GM23338 (cell line): Measurements from ENCODE around the gene OR2H1. TPM values are rescaled to one million over a fixed set of nuclear protein-coding genes. Genes with fewer than 3 reads are reported as not detected.

Experiments used
- ATAC-seq: fragments of 200-7000 bp; cut with Tn5 transposase; 3 replicates; pipeline ENCODE4 v1.9.1; 2020
- DNase-seq: peaks from one replicate; pipeline ENCODE4 v3.0.0-alpha.2; 2015; ENCODE audit warnings: low spot score
- H2AFZ ChIP-seq: fragments of 200-600 bp; sonication (generic); 2 replicates; pipeline ENCODE4 v1.8.0; 2016; ENCODE audit warnings: antibody characterized with exemption, mild to moderate bottlenecking, moderate library complexity
- H3F3A ChIP-seq: fragments of 200-600 bp; sonication (generic); replicated peaks from 2 replicates; pipeline ENCODE4 v1.8.0; 2017; ENCODE audit warnings: antibody characterized with exemption, mixed run types, low read depth
- H3K27ac ChIP-seq: fragments of 200-600 bp; sonication (generic); 2 replicates; pipeline ENCODE4 v1.6.1; 2016; ENCODE audit warnings: low read depth
- H3K27me3 ChIP-seq: fragments of 200-600 bp; sonication (generic); 2 replicates; pipeline ENCODE4 v1.8.0; 2016; ENCODE audit warnings: mild to moderate bottlenecking, mixed run types, moderate library complexity; ENCODE audit not compliant: insufficient read depth
- H3K36me3 ChIP-seq: fragments of 200-600 bp; sonication (generic); 2 replicates; pipeline ENCODE4 v1.8.0; 2016; ENCODE audit warnings: mild to moderate bottlenecking; ENCODE audit not compliant: insufficient read depth
- H3K4me1 ChIP-seq: fragments of 200-600 bp; sonication (generic); 2 replicates; pipeline ENCODE4 v1.8.0; 2016; ENCODE audit warnings: mild to moderate bottlenecking, moderate library complexity; ENCODE audit not compliant: insufficient read depth
- H3K4me2 ChIP-seq: fragments of 200-600 bp; sonication (generic); 2 replicates; pipeline ENCODE4 v1.7.1; 2017; ENCODE audit warnings: mixed run types
- H3K4me3 ChIP-seq: fragments of 200-600 bp; sonication (generic); 2 replicates; pipeline ENCODE4 v1.6.1; 2016; ENCODE audit warnings: mixed run types
- H3K79me2 ChIP-seq: fragments of 200-600 bp; sonication (generic); replicated peaks from 2 replicates; pipeline ENCODE4 v1.8.0; 2017; ENCODE audit warnings: mild to moderate bottlenecking; ENCODE audit not compliant: insufficient read depth
- H3K9me2 ChIP-seq: fragments of 200-600 bp; sonication (generic); 2 replicates; pipeline ENCODE4 v1.8.0; 2017; ENCODE audit not compliant: insufficient read depth
- H4K20me1 ChIP-seq: fragments of 200-600 bp; sonication (generic); replicated peaks from 2 replicates; pipeline ENCODE4 v1.8.0; 2017; ENCODE audit warnings: mild to moderate bottlenecking; ENCODE audit not compliant: insufficient read depth
- H3K27ac Mint-ChIP-seq: 2 replicates; pipeline ENCODE4 v1.8.0; 2020; ENCODE audit warnings: inconsistent platforms, mild to moderate bottlenecking, moderate library complexity, mixed read lengths
- H3K27me3 Mint-ChIP-seq: 3 replicates; pipeline ENCODE4 v1.8.0; 2022; ENCODE audit warnings: low read depth, mild to moderate bottlenecking, moderate library complexity, mixed read lengths, inconsistent platforms; ENCODE audit not compliant: insufficient read depth, poor library complexity
- H3K36me3 Mint-ChIP-seq: 3 replicates; pipeline ENCODE4 v1.8.0; 2021; ENCODE audit warnings: low read depth, mild to moderate bottlenecking, inconsistent platforms, moderate library complexity, mixed read lengths
- H3K4me1 Mint-ChIP-seq: 3 replicates; pipeline ENCODE4 v1.8.0; 2020; ENCODE audit warnings: mild to moderate bottlenecking, inconsistent platforms, mixed read lengths
- H3K4me3 Mint-ChIP-seq: 3 replicates; pipeline ENCODE4 v1.8.0; 2021; ENCODE audit warnings: moderate library complexity, mild to moderate bottlenecking, inconsistent platforms, mixed read lengths
- H3K9me3 Mint-ChIP-seq: 3 replicates; pipeline ENCODE4 v1.8.0; 2020; ENCODE audit warnings: moderate library complexity, mild to moderate bottlenecking, inconsistent platforms, mixed read lengths
- ETS1 ChIP-seq: IDR thresholded peaks from 2 replicates; pipeline ENCODE4 v1.6.1; 2016; ENCODE audit warnings: antibody characterized with exemption
- JUNB ChIP-seq: IDR thresholded peaks from one replicate; pipeline ENCODE4 v1.6.1; 2016; ENCODE audit warnings: antibody characterized with exemption; ENCODE audit not compliant: unreplicated experiment
- NANOG ChIP-seq: IDR thresholded peaks from 2 replicates; pipeline ENCODE4 v1.6.1; 2016; ENCODE audit warnings: antibody characterized with exemption, borderline replicate concordance
- POLR2AphosphoS5 ChIP-seq: IDR thresholded peaks from 2 replicates; pipeline ENCODE4 v1.6.1; 2016; ENCODE audit warnings: antibody characterized with exemption, low read depth
- REST ChIP-seq: IDR thresholded peaks from one replicate; pipeline ENCODE4 v1.6.1; 2018; ENCODE audit warnings: antibody characterized with exemption; ENCODE audit not compliant: unreplicated experiment
- STAT1 ChIP-seq: IDR thresholded peaks from one replicate; pipeline ENCODE4 v1.6.1; 2016; ENCODE audit warnings: antibody characterized with exemption; ENCODE audit not compliant: unreplicated experiment
- ZNF114 ChIP-seq: fragments of 250-450 bp; sonication (Bioruptor Pico); IDR thresholded peaks from 2 replicates; pipeline ENCODE4 v1.5.0; 2020; ENCODE audit warnings: mild to moderate bottlenecking, moderate library complexity
- ZNF331 ChIP-seq: fragments of 250-450 bp; sonication (Bioruptor Pico); IDR thresholded peaks from 2 replicates; pipeline ENCODE4 v1.5.0; 2020; ENCODE audit warnings: low read depth, mild to moderate bottlenecking, moderate library complexity
- ZNF462 ChIP-seq: fragments of 250-450 bp; sonication (Bioruptor Pico); IDR thresholded peaks from 2 replicates; pipeline ENCODE4 v1.5.0; 2020; ENCODE audit warnings: mild to moderate bottlenecking, moderate library complexity
- polyA plus RNA-seq: library from polyadenylated mRNA; unstranded; fragments of >200 nt; fragmentation: Nextera tagmentation; extraction: Ambion mirVana; gene quantifications from 2 replicates; pipeline ENCODE4 v1.2.1, GENCODE V29; 2016
- total RNA-seq: library from RNA; depleted of rRNA; stranded (reverse); fragments of >200 nt; shearing (Covaris generic); gene quantifications from 2 replicates; pipeline ENCODE4 v1.2.3, GENCODE V29; 2014

Gene OR2H1
- total and polyA plus RNA-seq, 2 experiments from 2014 or later: not detected

GRCh38 chr6:29499704-29500103 is 42.7 kb downstream of the OR2H1 start (continued):
- TF ChIP-seq POLR2AphosphoS5 (no peak), ZNF114 (CRISPR knock-in tag) (no peak), ZNF331 (CRISPR knock-in tag) (no peak), JUNB (no peak), NANOG (no peak), STAT1 (no peak)

GRCh38 chr6:29500594-29500993 is 43.6 kb downstream of the OR2H1 start:
- no peaks in the 10 kb centered on the region for H3K79me2 ChIP-seq
- H3K4me3 ChIP-seq: no peak overlapping the region
- Mint-ChIP-seq H3K4me1 (no peaks in the 10 kb centered on the region; the same call in 2 of the 3 replicates), H3K36me3 (no peaks in the 10 kb centered on the region), H3K27ac (no peak overlapping the region), H3K27me3 (peaks cover 2% of the 10 kb centered on the region), H3K9me3 (no peaks in the 10 kb centered on the region), H3K4me3 (no peak overlapping the region)
- no peaks in the 10 kb centered on the region for H3K27me3 ChIP-seq
- TF ChIP-seq ETS1: no peak
- no peak overlapping the region for H2AFZ ChIP-seq
- no peak for ATAC-seq
- no peaks in the 10 kb centered on the region; the same call in 1 of the 2 replicates for H4K20me1 ChIP-seq
- peaks cover 11% of the 10 kb centered on the region; the same call in 1 of the 2 replicates for H3K9me2 ChIP-seq
- no peak for DNase-seq
- H3K4me2 ChIP-seq: no peak overlapping the region
- no peak overlapping the region for H3K27ac ChIP-seq
- H3F3A ChIP-seq: no peaks in the 10 kb centered on the region
- no peaks in the 10 kb centered on the region for H3K4me1 ChIP-seq
- no peaks in the 10 kb centered on the region for H3K36me3 ChIP-seq

GRCh38 chr6:29501106-29501505 is 44.2 kb downstream of the OR2H1 start:
- H3K79me2 ChIP-seq: no peaks in the 10 kb centered on the region
- no peaks in the 10 kb centered on the region for H3F3A ChIP-seq
- H4K20me1 ChIP-seq: no peaks in the 10 kb centered on the region; the same call in 1 of the 2 replicates
- no peak overlapping the region for H2AFZ ChIP-seq
- no peak overlapping the region for H3K4me2 ChIP-seq
- no peaks in the 10 kb centered on the region for H3K9me3 Mint-ChIP-seq
- H3K27me3 ChIP-seq: no peaks in the 10 kb centered on the region
- no peak overlapping the region for H3K4me3 ChIP-seq
- no peak overlapping the region for H3K4me3 Mint-ChIP-seq
- ATAC-seq: no peak
- no peak overlapping the region for H3K27ac Mint-ChIP-seq
- peaks cover 2% of the 10 kb centered on the region for H3K27me3 Mint-ChIP-seq
- no peak overlapping the region for H3K27ac ChIP-seq
- no peak for DNase-seq
- H3K36me3 Mint-ChIP-seq: no peaks in the 10 kb centered on the region
- peaks cover 9% of the 10 kb centered on the region; the same call in 1 of the 2 replicates for H3K9me2 ChIP-seq
- no peaks in the 10 kb centered on the region for H3K4me1 ChIP-seq
- no peaks in the 10 kb centered on the region for H3K36me3 ChIP-seq
- H3K4me1 Mint-ChIP-seq: no peaks in the 10 kb centered on the region; the same call in 2 of the 3 replicates
- TF ChIP-seq STAT1 (no peak), NANOG (no peak), ZNF114 (CRISPR knock-in tag) (no peak), POLR2AphosphoS5 (no peak), ZNF462 (no peak), REST (no peak)
